Heart right ventricle (tissue), 16 donors: ENCODE data around the gene NARS2. TPM values are rescaled to one million over a fixed set of nuclear protein-coding genes. Genes with fewer than 3 reads are reported as not detected.

Source experiments
- ATAC-seq, 8 donors: fragments of 200-7000 bp; cut with Tn5 transposase; one replicate each; pipeline ENCODE4 v1.9.1; 2020; ENCODE audit warnings: mild to moderate bottlenecking in 8 of 8, moderate library complexity in 8 of 8, moderate number of reproducible peaks in 1 of 8
- DNase-seq, 2 donors: peaks; one replicate each; pipeline ENCODE4 v3.0.0-alpha.2; 2020
- H3K27ac ChIP-seq, 10 donors: fragments of 200-600 bp; sonication (generic) in 2 of 10; one replicate each; pipeline versions ENCODE4 v1.5.0 to v1.8.0; 2020 to 2022; ENCODE audit warnings: mild to moderate bottlenecking in 3 of 10
- H3K27me3 ChIP-seq, 7 donors: fragments of 200-600 bp; one replicate each; pipeline ENCODE4 v1.8.0; 2021 to 2022; ENCODE audit warnings: mild to moderate bottlenecking in 2 of 7
- H3K36me3 ChIP-seq, 9 donors: fragments of 200-600 bp; sonication (generic) in 1 of 9; one replicate each; pipeline versions ENCODE4 v1.5.0 to v1.8.0; 2020 to 2022; ENCODE audit warnings: mild to moderate bottlenecking in 2 of 9
- H3K4me1 ChIP-seq, 9 donors: fragments of 200-600 bp; sonication (generic) in 1 of 9; one replicate each; pipeline versions ENCODE4 v1.5.0 to v1.8.0; 2020 to 2022; ENCODE audit warnings: mild to moderate bottlenecking in 4 of 9
- H3K4me3 ChIP-seq, 10 donors: fragments of 200-600 bp; sonication (generic) in 2 of 10; one replicate each; pipeline versions ENCODE4 v1.5.0 to v1.8.0; 2020 to 2022; ENCODE audit warnings: mild to moderate bottlenecking in 7 of 10, moderate library complexity in 2 of 10
- H3K9me3 ChIP-seq, 11 donors: fragments of 200-600 bp in 10 of 11; sonication (generic) in 2 of 11; one replicate each; pipeline versions ENCODE4 v1.5.0 to v1.8.0; 2013 to 2022; ENCODE audit warnings: mild to moderate bottlenecking in 2 of 11, control low read depth in 1 of 11, moderate library complexity in 1 of 11
- CTCF ChIP-seq, 9 donors: fragments of 200-600 bp; sonication (generic) in 2 of 9; IDR thresholded peaks; one replicate each; pipeline versions ENCODE4 v1.5.0 to v1.8.0; 2021 to 2022; ENCODE audit warnings: antibody characterized with exemption in 9 of 9, mild to moderate bottlenecking in 5 of 9, moderate library complexity in 1 of 9
- WGBS, 2 donors: extraction: QIAGEN DNeasy Blood & Tissue Kit; methylation state at CpG; one replicate each; pipeline ENCODE4 v1.1.7; 2013; ENCODE audit warnings: inconsistent platforms in 1 of 2; 5-methylcytosine and 5-hydroxymethylcytosine counted together
- intact Hi-C, 10 donors: fragments of 100-400 bp; cut with DNase I; formaldehyde crosslinking; loops; one replicate each; pipeline versions ENCODE4 v1.11.1 to v1.14.2; 2022
- polyA plus RNA-seq, 2 donors: library from polyadenylated mRNA; stranded (reverse); fragments of 200-250 nt; gene quantifications; one replicate each; pipeline ENCODE4 v1.2.3, GENCODE V29; 2013
- total RNA-seq, 10 donors: library from RNA; stranded (reverse); fragmentation: NEBNext Ultra II Directional in 3 of 10; extraction: Animal tissue kit (Norgen Biotek cat#: 25700) in 3 of 10; gene quantifications; one replicate each; pipeline versions ENCODE4 v1.2.1 to v1.2.4, GENCODE V29; 2021 to 2023
- donor health status: Arrhythmogenic right ventricular cardiomyopathy.
- donor health status: ischemic (EF 13 %, LVEDD 7.1; RV severe dilation, severe dysfunction).
- donor health status: healthy with polysubstance abuse.
- donor health status: DM: no; HTN: yes; CAD: no.
- donor health status: DM: no; HTN: no; CAD: no.
- donor health status: ischemic (EF 25% LVEDD 6.9; RV normal size, moderate dysfunction).
- donor health status: ischemic (EF 25% LVEDD 5.7; RV mildly dilated, moderate dysfunction).
- donor health status: healthy.
- donor health status: DM: yes; HTN: yes; CAD: no.
- donor health status: Ischemic cardiomyopathy.
- donor health status: ischemic (EF 35%, LVEDD 5.7; RV mildly dilated, moderate dysfunction).
- donor health status: nonischemic (EF 11% LVEDD 7.7; RV severe dilation, severe dysfunction).
- donor health status: DM: yes; HTN: yes; CAD: no.
- donor health status: PGD.
- donor health status: ischemic (EF 29% LVEDD 5.4; RV normal size, mild dysfunction).
- donor health status: nonischemic (EF 23%, LVEDD 6.1; RV moderate dilation, normal function).

The NARS2 gene
- total and polyA plus RNA-seq, 12 donors: 12.4 to 20.1 (median 16.7) TPM

GRCh38 chr11:78419327-78419726, 155.3 kb downstream of the NARS2 start:
- peak overlapping the region in 9 of 10 donors; percentile 47 to 99 (median 97) for H3K27ac ChIP-seq
- H3K9me3 ChIP-seq: no peaks in the 10 kb centered on the region
- no peak for TF ChIP-seq CTCF (IDR thresholded peaks at IDR 0.05)
- DNase-seq (peak; percentile 22 to 44), ATAC-seq (peak in 7 of 8 donors; percentile 4 to 52 (median 22))
- no peaks in the 10 kb centered on the region for H3K36me3 ChIP-seq
- H3K4me3 ChIP-seq: peak overlapping the region in 5 of 10 donors; percentile 83 to 95 (median 87)
- intact Hi-C loops: loop anchor here in 9 of 10 donors (2.0 to 10.0 kb wide), 13 partner anchors 52 to 272 kb away; no protein-coding TSS in a partner anchor
- no peaks in the 10 kb centered on the region for H3K27me3 ChIP-seq
- H3K4me1 ChIP-seq: peaks cover 3 to 65% (median 41%) of the 10 kb centered on the region in 9 donors
- WGBS, 2 donors: 7 to 8% methylated on average over 5 of the region's 5 CpGs

GRCh38 chr11:78418584-78419211, 156.0 kb downstream of the NARS2 start:
- Histone ChIP-seq H3K27me3 (no peaks in the 10 kb centered on the region), H3K27ac (peak overlapping the region; percentile 78 to 99 (median 96)), H3K9me3 (no peaks in the 10 kb centered on the region), H3K4me3 (peak overlapping the region in 9 of 10 donors; percentile 76 to 96 (median 87)), H3K36me3 (no peaks in the 10 kb centered on the region), H3K4me1 (peaks cover 3 to 65% (median 41%) of the 10 kb centered on the region in 9 donors)
- WGBS, 2 donors: 32 to 33% methylated on average over 11 of the region's 11 CpGs
- DNase-seq (no peak), ATAC-seq (no peak)
- intact Hi-C loops: loop anchor here in 9 of 10 donors (2.0 to 10.0 kb wide), 13 partner anchors 51 to 271 kb away; no protein-coding TSS in a partner anchor
- TF ChIP-seq CTCF (IDR thresholded peaks at IDR 0.05): no peak

- peak; percentile 50 to 81 (median 64) for ATAC-seq
- H3K4me1 ChIP-seq: peaks cover 3 to 67% (median 41%) of the 10 kb centered on the region in 9 donors
- 0 to 1% methylated on average over 54 to 68 of the region's 68 CpGs for WGBS, 2 donors
These were observed 156.6 kb downstream of the NARS2 start for GRCh38 chr11:78417888-78418583.

More at GRCh38 chr11:78417888-78418583, 156.6 kb downstream of the NARS2 start:
- peak overlapping the region; percentile 23 to 96 (median 86) for H3K4me3 ChIP-seq
- H3K27me3 ChIP-seq: no peaks in the 10 kb centered on the region
- no peaks in the 10 kb centered on the region for H3K9me3 ChIP-seq
- DNase-seq: peak; percentile 83 to 87
- intact Hi-C loops: loop anchor here in 9 of 10 donors (1.0 to 10.0 kb wide), 15 partner anchors 51 to 271 kb away; no protein-coding TSS in a partner anchor
- no peaks in the 10 kb centered on the region for H3K36me3 ChIP-seq
- H3K27ac ChIP-seq: peak overlapping the region; percentile 78 to 99 (median 96)
- peak in 6 of 9 donors; percentile 11 to 43 (median 26) for TF ChIP-seq CTCF (IDR thresholded peaks at IDR 0.05)
